ENCODE measurements around the gene VSX1.

Gene VSX1

GRCh38 chr20:25064561-25065071 lies 17.3 kb downstream of the VSX1 start:
- DNase-seq, result no peak

GRCh38 chr20:25063981-25064380 lies 18.0 kb downstream of the VSX1 start:
- DNase-seq, result no peak

GRCh38 chr20:25063546-25063945 lies 18.4 kb downstream of the VSX1 start:
- DNase-seq, result no peak

- no peak for DNase-seq
Measured at GRCh38 chr20:25062841-25063240, 19.1 kb downstream of the VSX1 start.

GRCh38 chr20:25061821-25062530 lies 20.0 kb downstream of the VSX1 start:
- no peak for DNase-seq

GRCh38 chr20:25061103-25061799 lies 20.7 kb downstream of the VSX1 start:
- no peak for DNase-seq

- DNase-seq, result no peak
Measured at GRCh38 chr20:25059866-25060465, 22.0 kb downstream of the VSX1 start.

- peak; percentile 23 for DNase-seq
Measured at GRCh38 chr20:25058847-25059810, 22.8 kb downstream of the VSX1 start.

GRCh38 chr20:25058051-25058846 lies 23.7 kb downstream of the VSX1 start, which contains the start of gene ACSS1:
TSS of gene ACSS1 (minus strand) at chr20:25058139. CDS start at chr20:25058102, 37 bp downstream.
- peak; percentile 68 for DNase-seq

GRCh38 chr20:25057234-25058050 lies 24.5 kb downstream of the VSX1 start:
- peak; percentile 85 for DNase-seq

GRCh38 chr20:25056690-25057233 lies 25.2 kb downstream of the VSX1 start:
- DNase-seq, result no peak

- DNase-seq, result no peak
Measured at GRCh38 chr20:25055711-25056495, 26.0 kb downstream of the VSX1 start.

- no peak for DNase-seq
Measured at GRCh38 chr20:25054995-25055629, 26.8 kb downstream of the VSX1 start.

GRCh38 chr20:25054096-25054820 lies 27.7 kb downstream of the VSX1 start:
- no peak for DNase-seq

GRCh38 chr20:25053255-25054031 lies 28.5 kb downstream of the VSX1 start:
- peak; percentile 25 for DNase-seq

GRCh38 chr20:25052255-25053194 lies 29.4 kb downstream of the VSX1 start:
- DNase-seq, result no peak

Data from NCI-H69 (cell line).